Thoracic aorta (tissue), 2 donors: ENCODE measurements around the gene KIF16B. TPM values are rescaled to one million over a fixed set of nuclear protein-coding genes. Genes with fewer than 3 reads are reported as not detected.

Experiments used
- ATAC-seq: fragments of 150-250 bp; one replicate; pipeline ENCODE4 v1.8.0; 2017; ENCODE audit warnings: low read depth; ENCODE audit not compliant: insufficient number of reproducible peaks, low FRiP score
- DNase-seq: peaks from one replicate; pipeline ENCODE4 v3.0.0-alpha.2; 2020; ENCODE audit warnings: low spot score
- H3K27ac ChIP-seq, 2 donors: fragments of 200-600 bp; sonication (generic); 1 replicate in 1 of 2; 2 replicates in 1 of 2; pipeline ENCODE4 v1.5.1; 2016; ENCODE audit warnings: mild to moderate bottlenecking in 2 of 2, moderate library complexity in 2 of 2
- H3K27me3 ChIP-seq: fragments of 200-600 bp; sonication (generic); replicated peaks from 2 replicates; pipeline ENCODE4 v1.6.0; 2016; ENCODE audit warnings: mild to moderate bottlenecking; ENCODE audit not compliant: insufficient read depth
- H3K36me3 ChIP-seq: fragments of 200-600 bp; sonication (generic); one replicate; pipeline ENCODE4 v1.5.1; 2016
- H3K4me1 ChIP-seq, 2 donors: fragments of 200-600 bp; sonication (generic); 1 replicate in 1 of 2; 2 replicates in 1 of 2; pipeline versions ENCODE4 v1.5.1 to v1.6.0; 2016; ENCODE audit warnings: low read depth in 2 of 2, mild to moderate bottlenecking in 1 of 2; ENCODE audit not compliant: control insufficient read depth in 1 of 2
- H3K4me3 ChIP-seq: fragments of 200-600 bp; sonication (generic); 2 replicates; pipeline ENCODE4 v1.5.1; 2016; ENCODE audit warnings: mild to moderate bottlenecking
- H3K9me3 ChIP-seq: fragments of 200-600 bp; sonication (generic); 2 replicates; pipeline ENCODE4 v1.5.1; 2016
- total RNA-seq, 2 donors: library from RNA; depleted of rRNA; stranded (reverse); fragments of >200 nt; gene quantifications; one replicate each; pipeline versions ENCODE4 v1.1.0 to v1.2.3, GENCODE V29; 2016
- TF ChIP-seq, protein P1 (sequence below): fragments of 200-600 bp; sonication (generic); IDR thresholded peaks from one replicate; pipeline ENCODE4 v1.5.1; 2019; ENCODE audit warnings: antibody characterized with exemption

Gene KIF16B
- total RNA-seq, 2 donors from 2014 or later, result 16.5 to 21.3 TPM

DNA sequence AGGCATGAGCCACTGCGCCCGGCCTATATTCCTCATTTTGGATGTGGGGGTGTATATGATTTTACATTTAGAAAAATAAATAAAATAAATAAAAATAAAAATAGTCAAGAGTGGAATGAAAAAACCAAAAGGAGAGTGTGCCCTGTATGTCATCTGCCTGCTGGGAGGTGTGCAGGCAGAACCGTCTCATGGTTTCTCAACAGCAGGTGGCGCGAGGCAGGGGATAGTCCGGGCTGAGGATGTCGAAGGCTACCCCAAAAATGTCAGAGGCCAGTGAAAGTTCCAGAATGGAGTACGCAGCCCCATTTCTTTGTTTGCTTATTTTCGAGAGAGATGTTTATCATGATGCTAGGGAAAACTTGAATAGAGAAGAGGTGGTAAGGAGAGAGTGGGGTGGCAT is 16.4 kb upstream of the KIF16B start:
- no peaks in the 10 kb centered on the region for H3K27me3 ChIP-seq
- H3K36me3 ChIP-seq, result no peaks in the 10 kb centered on the region
- no peak overlapping the region for H3K27ac ChIP-seq
- TF ChIP-seq, protein P1, sequence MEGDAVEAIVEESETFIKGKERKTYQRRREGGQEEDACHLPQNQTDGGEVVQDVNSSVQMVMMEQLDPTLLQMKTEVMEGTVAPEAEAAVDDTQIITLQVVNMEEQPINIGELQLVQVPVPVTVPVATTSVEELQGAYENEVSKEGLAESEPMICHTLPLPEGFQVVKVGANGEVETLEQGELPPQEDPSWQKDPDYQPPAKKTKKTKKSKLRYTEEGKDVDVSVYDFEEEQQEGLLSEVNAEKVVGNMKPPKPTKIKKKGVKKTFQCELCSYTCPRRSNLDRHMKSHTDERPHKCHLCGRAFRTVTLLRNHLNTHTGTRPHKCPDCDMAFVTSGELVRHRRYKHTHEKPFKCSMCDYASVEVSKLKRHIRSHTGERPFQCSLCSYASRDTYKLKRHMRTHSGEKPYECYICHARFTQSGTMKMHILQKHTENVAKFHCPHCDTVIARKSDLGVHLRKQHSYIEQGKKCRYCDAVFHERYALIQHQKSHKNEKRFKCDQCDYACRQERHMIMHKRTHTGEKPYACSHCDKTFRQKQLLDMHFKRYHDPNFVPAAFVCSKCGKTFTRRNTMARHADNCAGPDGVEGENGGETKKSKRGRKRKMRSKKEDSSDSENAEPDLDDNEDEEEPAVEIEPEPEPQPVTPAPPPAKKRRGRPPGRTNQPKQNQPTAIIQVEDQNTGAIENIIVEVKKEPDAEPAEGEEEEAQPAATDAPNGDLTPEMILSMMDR, result no peak
- ATAC-seq (no peak), DNase-seq (no peak)
- H3K4me3 ChIP-seq, result no peak overlapping the region
- no peaks in the 10 kb centered on the region for H3K4me1 ChIP-seq
- no peaks in the 10 kb centered on the region for H3K9me3 ChIP-seq

DNA sequence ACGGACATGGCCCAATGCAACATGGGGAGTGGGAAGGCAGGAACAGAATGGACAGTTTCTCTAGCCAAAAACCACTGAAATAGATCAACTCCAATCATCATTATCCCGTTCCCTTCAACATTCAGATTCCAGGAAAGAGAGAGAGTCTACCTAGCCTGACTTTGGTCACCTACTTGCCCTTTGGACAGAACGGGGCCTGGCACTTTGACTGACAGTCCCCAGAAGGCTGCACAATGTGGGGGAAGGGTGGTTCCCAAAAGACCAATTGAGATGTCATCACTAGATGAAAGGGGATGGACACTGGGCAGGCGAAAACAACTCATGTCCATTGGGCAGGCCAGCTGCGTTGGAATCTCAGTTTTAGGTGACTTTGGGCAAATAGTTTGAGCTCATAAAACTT is 15.0 kb upstream of the KIF16B start:
- Histone ChIP-seq H3K27ac (no peak overlapping the region), H3K4me1 (no peaks in the 10 kb centered on the region), H3K27me3 (no peaks in the 10 kb centered on the region), H3K9me3 (no peaks in the 10 kb centered on the region), H3K4me3 (no peak overlapping the region), H3K36me3 (no peaks in the 10 kb centered on the region)
- DNase-seq (no peak), ATAC-seq (no peak)
- TF ChIP-seq, protein P1, result no peak

GRCh38 chr20:16587066-16587465 is 13.8 kb upstream of the KIF16B start:
- no peaks in the 10 kb centered on the region for H3K36me3 ChIP-seq
- no peaks in the 10 kb centered on the region for H3K9me3 ChIP-seq
- DNase-seq (no peak), ATAC-seq (no peak)
- TF ChIP-seq, protein P1, result no peak
- no peaks in the 10 kb centered on the region for H3K4me1 ChIP-seq
- H3K27me3 ChIP-seq, result no peaks in the 10 kb centered on the region
- no peak overlapping the region for H3K4me3 ChIP-seq
- no peak overlapping the region for H3K27ac ChIP-seq

DNA sequence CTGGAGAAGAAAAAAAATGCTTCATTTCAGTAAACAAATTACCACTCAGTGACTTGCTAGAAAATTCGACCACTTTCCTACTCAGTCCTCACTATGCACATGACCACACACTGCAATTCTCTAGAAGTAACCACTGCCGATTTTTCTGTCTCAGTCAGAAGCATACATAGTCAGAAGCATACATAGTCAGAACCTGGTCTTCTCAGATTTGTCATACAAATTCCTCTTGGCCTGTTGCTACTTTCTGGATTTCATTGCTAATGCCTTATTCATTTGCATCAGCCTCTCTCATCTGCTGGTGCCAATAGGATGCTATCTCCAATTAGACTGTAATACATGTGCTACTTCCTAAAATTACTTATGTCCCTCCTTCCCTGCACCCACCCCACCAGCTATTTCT is 10.2 kb upstream of the KIF16B start:
- Histone ChIP-seq H3K27ac (no peak overlapping the region), H3K9me3 (no peaks in the 10 kb centered on the region), H3K4me3 (no peak overlapping the region), H3K36me3 (no peaks in the 10 kb centered on the region), H3K27me3 (no peaks in the 10 kb centered on the region), H3K4me1 (no peaks in the 10 kb centered on the region)
- TF ChIP-seq, protein P1, result no peak
- DNase-seq (no peak), ATAC-seq (no peak)

GRCh38 chr20:16581241-16581640 is 8.0 kb upstream of the KIF16B start:
- no peak overlapping the region for H3K27ac ChIP-seq
- H3K9me3 ChIP-seq, result no peaks in the 10 kb centered on the region
- no peak overlapping the region for H3K4me3 ChIP-seq
- DNase-seq (no peak), ATAC-seq (no peak)
- TF ChIP-seq, protein P1, result no peak
- no peaks in the 10 kb centered on the region for H3K4me1 ChIP-seq
- no peaks in the 10 kb centered on the region for H3K36me3 ChIP-seq
- no peaks in the 10 kb centered on the region for H3K27me3 ChIP-seq
